IMR-90 (cell line): ENCODE measurements around the gene FKRP.

Source experiments
- POLR2A ChIP-seq: IDR thresholded peaks from 2 replicates; pipeline ENCODE4 v1.6.1; 2012; ENCODE audit warnings: mild to moderate bottlenecking, low read depth, low read length
- RAD21 ChIP-seq: IDR thresholded peaks from 2 replicates; pipeline ENCODE4 v1.6.1; 2012; ENCODE audit warnings: low read length, improper control_type of control experiment

DNA sequence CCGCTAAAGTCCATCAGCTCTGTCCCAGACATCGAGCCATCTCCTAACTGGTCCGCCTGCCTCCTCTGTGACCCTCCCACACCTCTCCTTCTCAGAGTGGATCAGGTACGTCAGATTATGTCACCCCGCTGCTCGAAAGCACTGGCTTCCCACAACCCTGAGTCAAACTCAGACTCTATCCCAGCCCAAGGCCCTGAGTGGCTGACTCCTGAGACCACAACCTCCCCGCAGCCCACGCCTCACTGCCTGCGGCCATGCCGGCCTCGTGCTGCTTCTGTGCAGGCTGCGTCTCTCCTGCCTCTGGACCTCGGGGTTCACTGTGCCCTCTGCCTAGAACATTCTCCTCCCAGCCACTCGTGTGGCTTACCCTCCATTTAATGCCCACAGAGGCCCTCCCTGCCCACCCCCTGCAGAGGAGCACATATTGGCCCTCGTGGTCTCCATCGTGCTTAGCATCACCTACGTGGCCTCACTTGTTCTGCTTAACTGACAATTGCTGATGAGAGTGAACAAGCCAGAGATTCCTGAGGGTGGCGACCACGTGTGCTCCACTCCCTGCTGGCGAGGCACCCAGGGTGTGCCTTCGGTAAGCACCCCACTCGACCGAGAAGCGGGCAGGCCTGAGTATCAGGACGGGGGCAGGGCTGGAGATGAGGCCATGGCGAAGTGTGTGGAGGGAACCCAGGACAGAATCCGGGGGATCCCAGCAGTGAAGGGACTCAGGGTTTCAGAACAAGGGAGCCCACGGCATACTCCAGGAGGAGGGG, 13.5 kb upstream of the FKRP start:
- TF ChIP-seq RAD21 (no peak), POLR2A (no peak)
